ENCODE results near the gene PTPRO.

Gene PTPRO

DNA sequence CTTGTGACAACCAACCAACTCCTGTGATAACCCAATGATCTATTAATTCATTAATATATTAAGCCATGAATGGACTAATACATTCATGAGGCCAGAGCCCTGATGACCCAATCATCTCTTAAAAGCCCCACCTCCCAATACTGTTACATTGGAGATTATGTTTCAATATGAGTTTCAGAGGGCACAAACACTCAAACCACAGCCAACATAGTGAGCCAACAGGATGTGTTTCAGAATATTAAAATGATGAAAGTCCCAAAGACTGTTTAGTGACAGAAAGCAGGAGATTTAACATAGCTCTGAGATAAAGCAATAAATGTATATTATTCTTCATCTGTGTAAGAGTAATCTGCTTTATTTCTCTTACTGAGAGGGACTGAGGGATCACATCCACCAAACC, 71.7 kb downstream of the PTPRO start:
- no peak overlapping the region for H3K4me3 ChIP-seq (ENCODE audit: low read depth, low read length)
- TF ChIP-seq, protein P1, sequence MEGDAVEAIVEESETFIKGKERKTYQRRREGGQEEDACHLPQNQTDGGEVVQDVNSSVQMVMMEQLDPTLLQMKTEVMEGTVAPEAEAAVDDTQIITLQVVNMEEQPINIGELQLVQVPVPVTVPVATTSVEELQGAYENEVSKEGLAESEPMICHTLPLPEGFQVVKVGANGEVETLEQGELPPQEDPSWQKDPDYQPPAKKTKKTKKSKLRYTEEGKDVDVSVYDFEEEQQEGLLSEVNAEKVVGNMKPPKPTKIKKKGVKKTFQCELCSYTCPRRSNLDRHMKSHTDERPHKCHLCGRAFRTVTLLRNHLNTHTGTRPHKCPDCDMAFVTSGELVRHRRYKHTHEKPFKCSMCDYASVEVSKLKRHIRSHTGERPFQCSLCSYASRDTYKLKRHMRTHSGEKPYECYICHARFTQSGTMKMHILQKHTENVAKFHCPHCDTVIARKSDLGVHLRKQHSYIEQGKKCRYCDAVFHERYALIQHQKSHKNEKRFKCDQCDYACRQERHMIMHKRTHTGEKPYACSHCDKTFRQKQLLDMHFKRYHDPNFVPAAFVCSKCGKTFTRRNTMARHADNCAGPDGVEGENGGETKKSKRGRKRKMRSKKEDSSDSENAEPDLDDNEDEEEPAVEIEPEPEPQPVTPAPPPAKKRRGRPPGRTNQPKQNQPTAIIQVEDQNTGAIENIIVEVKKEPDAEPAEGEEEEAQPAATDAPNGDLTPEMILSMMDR (IDR thresholded peaks at IDR 0.05; ENCODE audit: low read depth, low read length, missing control alignments) = no peak
- DNase-seq (ENCODE audit: low read depth) = no peak
- in situ Hi-C loops (cut with HindIII; ENCODE audit: low sequenced_read_pairs) = no loop called here

DNA sequence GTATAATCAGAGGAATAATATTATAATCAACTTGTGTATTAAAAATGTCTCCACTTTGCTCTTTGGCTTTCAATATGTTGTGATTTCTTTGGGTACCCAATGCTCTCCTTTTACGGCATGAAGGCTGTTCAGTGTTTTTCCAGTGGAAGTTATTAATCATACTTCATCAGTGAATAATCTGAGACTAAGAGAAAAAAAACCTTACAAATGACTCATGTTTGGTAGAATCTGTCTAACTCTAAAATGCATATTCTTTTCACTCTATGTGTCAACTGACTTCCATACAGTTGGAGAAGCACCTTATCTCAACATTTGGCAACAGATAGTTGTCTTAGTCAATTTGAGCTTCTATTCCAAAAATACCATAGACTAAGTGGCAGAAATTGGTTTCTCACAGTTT, 82.2 kb downstream of the PTPRO start:
- H3K4me3 ChIP-seq (ENCODE audit: low read depth, low read length) = no peak overlapping the region
- in situ Hi-C loops (cut with HindIII; ENCODE audit: low sequenced_read_pairs) = no loop called here
- DNase-seq (ENCODE audit: low read depth) = no peak
- TF ChIP-seq, protein P1 (IDR thresholded peaks at IDR 0.05; ENCODE audit: low read depth, low read length, missing control alignments) = no peak

DNA sequence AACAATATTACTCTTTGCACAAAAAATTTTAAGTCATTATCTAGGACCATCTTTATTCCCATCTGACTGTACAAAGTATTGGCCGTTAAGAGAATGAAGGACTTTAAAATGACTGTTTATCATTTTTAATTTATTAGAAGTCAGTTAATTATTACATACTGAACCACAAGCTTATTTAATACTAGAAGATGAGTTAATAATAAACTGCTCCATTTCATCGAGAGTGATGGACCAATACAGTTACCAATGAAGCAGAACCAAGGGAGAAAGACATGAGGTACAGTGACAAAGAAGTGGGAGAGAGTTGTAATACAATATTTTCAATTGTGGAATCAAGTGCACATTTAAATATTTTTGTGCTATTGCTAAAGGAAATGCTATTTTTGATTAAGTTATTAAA, 83.3 kb downstream of the PTPRO start:
- TF ChIP-seq, protein P1 (IDR thresholded peaks at IDR 0.05; ENCODE audit: low read depth, low read length, missing control alignments) = no peak
- in situ Hi-C loops (cut with HindIII; ENCODE audit: low sequenced_read_pairs) = loop anchor here (5.0 kb wide), 1 partner anchor 57 kb away; no protein-coding TSS in a partner anchor
- no peak for DNase-seq (ENCODE audit: low read depth)
- no peak overlapping the region for H3K4me3 ChIP-seq (ENCODE audit: low read depth, low read length)

DNA sequence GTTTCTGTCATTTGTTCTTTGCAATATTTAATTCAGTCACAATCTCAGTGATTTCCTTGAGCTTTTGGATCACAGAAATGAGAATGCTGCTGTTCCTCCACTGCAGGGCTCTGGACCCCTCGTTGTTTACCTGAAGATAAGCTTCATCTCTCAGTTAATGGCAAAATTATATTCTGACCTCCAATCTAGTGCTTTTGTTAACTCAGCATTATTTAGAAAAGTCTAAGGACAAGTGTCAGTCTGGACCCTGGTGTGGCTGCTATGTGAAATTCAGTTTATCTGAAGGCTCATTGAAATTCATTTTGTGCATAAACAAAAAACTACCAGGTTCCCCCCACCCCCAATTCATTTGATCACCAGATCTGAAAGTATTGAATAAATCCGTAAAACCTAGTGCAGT, 84.7 kb downstream of the PTPRO start:
- no peak for DNase-seq (ENCODE audit: low read depth)
- TF ChIP-seq, protein P1 (IDR thresholded peaks at IDR 0.05; ENCODE audit: low read depth, low read length, missing control alignments) = no peak
- no peak overlapping the region for H3K4me3 ChIP-seq (ENCODE audit: low read depth, low read length)
- in situ Hi-C loops (cut with HindIII; ENCODE audit: low sequenced_read_pairs) = loop anchor here (5.0 kb wide), 1 partner anchor 55 kb away; no protein-coding TSS in a partner anchor

DNA sequence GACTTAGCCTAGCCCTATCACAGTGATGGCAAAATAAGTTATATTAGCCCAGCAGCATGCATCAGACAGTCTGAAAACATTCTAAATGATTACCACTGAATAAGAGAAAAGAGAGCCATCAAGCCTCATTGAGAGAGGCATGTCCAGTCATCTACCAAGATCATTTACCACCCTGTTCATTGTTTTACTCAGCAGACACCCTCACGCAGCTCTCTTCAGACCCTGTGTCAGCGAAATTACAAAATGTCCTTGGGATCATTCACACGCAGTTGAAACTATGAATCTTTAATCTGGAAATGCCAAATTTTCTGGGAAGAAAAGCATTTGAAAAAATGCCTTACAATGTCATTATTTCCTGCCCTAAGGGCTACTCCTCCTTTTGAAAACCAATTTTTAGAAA, 89.5 kb downstream of the PTPRO start:
- H3K4me3 ChIP-seq (ENCODE audit: low read depth, low read length) = no peak overlapping the region
- no peak for DNase-seq (ENCODE audit: low read depth)
- TF ChIP-seq, protein P1 (IDR thresholded peaks at IDR 0.05; ENCODE audit: low read depth, low read length, missing control alignments) = no peak
- in situ Hi-C loops (cut with HindIII; ENCODE audit: low sequenced_read_pairs) = no loop called here

DNA sequence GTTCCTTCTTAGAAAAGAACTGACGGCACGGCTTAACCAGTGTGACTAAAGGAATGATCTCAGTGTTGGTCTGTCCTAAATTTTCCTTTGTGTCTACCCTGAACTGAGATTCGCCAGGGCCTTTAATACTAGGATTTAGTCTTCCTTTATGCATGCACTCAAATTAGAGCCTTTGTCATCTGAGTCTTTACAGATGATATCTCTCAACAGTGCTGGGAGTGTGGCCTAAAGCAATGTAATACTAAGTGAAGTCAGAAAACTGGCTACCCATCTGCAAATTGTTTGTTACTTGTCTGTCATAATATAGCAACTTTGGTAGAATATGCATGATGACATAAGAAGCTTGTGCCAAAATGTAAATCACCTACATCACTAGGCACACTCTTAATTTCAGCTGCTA, 95.4 kb downstream of the PTPRO start:
- TF ChIP-seq, protein P1 (IDR thresholded peaks at IDR 0.05; ENCODE audit: low read depth, low read length, missing control alignments) = no peak
- no peak overlapping the region for H3K4me3 ChIP-seq (ENCODE audit: low read depth, low read length)
- no peak for DNase-seq (ENCODE audit: low read depth)
- in situ Hi-C loops (cut with HindIII; ENCODE audit: low sequenced_read_pairs) = no loop called here

DNA sequence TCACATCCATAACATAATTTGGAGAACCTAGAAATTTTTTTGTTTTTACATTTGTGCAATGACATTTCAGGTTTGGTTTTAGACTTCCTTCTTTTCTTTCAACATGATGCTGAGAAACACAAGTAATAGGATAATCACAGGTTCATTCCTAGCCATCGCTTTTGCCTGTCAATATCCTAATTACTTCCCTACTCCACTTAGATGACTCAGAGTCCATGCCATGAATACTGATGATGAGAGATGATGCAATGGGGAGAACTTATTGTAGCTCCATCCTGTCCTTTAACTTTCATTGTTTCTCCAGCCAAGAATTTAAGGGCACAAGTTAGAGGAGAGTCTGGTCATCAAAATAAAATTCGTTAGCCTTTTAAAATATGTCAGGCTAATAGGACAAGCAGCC, 101.3 kb downstream of the PTPRO start:
- no peak overlapping the region for H3K4me3 ChIP-seq (ENCODE audit: low read depth, low read length)
- DNase-seq (ENCODE audit: low read depth) = no peak
- in situ Hi-C loops (cut with HindIII; ENCODE audit: low sequenced_read_pairs) = no loop called here
- TF ChIP-seq, protein P1 (IDR thresholded peaks at IDR 0.05; ENCODE audit: low read depth, low read length, missing control alignments) = no peak
